Activated CD4-positive, alpha-beta T cell treated with anti-CD3 and anti-CD28 coated beads for 4 hours (primary cell): ENCODE data around the gene ZNF79.

Experiments used
- DNase-seq, 2 donors: peaks; one replicate each; pipeline ENCODE4 v3.0.0-alpha.2; 2020

Gene ZNF79

GRCh38 chr9:127423934-127424675 is at the start of gene ZNF79:
Gene ZNF79 (plus strand): TSS chr9:127424382. CDS start chr9:127424788, 406 bp downstream.
- DNase-seq, result peak; percentile 83 to 86

GRCh38 chr9:127380479-127380878 is 43.7 kb upstream of the ZNF79 start:
- no peak for DNase-seq

- DNase-seq, result no peak
Observed at GRCh38 chr9:127382541-127382940, 41.6 kb upstream of the ZNF79 start.

- DNase-seq, result no peak
Observed at GRCh38 chr9:127384016-127384730, 40.0 kb upstream of the ZNF79 start.

DNA sequence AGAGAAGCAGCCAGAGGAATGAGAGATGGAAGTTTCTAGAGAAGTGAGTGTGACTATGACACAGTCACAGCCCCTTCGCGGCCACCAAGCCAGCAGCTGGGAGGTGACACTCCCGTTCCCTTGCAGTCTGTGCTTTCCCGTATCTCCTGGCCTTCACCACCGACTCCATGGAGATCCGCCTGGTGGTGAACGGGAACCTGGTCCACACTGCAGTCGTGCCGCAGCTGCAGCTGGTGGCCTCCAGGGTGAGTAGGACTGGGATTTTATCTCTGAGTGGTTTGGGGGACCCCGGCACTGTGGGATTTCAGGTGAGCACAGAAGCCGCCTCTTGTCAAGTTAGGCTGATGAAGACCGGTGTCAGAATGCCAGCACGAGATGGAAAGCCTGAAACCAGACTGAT is 39.3 kb upstream of the ZNF79 start:
- no peak for DNase-seq

GRCh38 chr9:127386249-127386648 is 37.9 kb upstream of the ZNF79 start:
- DNase-seq, result no peak

DNA sequence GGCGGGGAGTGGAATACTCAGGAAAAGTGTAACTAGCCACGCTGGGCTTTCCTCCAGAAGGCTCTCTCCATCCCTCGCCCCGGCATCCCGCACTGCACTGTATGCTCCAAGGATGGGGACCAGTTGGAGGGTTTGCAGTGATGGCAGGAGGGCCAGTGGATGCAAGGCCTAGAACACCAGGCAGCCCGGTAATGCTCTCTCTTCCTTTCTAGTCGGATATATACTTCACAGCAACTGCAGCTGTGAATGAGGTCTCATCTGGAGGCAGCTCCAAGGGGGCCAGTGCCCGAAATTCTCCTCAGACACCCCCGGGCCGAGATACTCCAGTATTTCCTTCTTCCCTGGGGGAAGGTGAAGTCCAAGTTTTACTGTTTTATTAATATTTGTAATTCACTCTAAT is 37.2 kb upstream of the ZNF79 start:
- no peak for DNase-seq

GRCh38 chr9:127388037-127388855 is 35.9 kb upstream of the ZNF79 start:
- peak; percentile 79 to 82 for DNase-seq

GRCh38 chr9:127388856-127389238 is 35.3 kb upstream of the ZNF79 start:
- no peak for DNase-seq

GRCh38 chr9:127389381-127390247 is 34.6 kb upstream of the ZNF79 start:
- no peak for DNase-seq

- DNase-seq, result no peak
Observed at GRCh38 chr9:127390248-127390545, 34.0 kb upstream of the ZNF79 start.

DNA sequence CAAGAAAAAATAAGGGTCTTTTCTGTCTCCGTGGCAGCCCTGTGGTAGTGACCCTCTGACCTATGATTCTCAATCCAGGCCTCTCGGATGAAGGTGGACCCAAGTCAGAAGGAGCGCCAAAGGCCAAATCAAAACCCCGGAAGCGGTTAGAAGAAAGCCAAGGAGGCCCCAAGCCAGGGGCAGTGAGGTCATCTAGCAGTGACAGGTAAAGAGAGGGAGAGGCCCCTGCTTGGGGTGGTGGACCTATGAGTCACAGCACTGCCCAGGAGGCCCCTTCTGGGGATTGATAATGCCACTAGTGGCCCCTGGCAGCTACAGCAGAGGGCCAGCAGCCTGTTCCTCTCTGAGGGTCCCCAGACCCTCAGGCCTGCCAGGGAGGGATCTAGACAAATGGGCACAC is 33.6 kb upstream of the ZNF79 start:
- no peak for DNase-seq

DNA sequence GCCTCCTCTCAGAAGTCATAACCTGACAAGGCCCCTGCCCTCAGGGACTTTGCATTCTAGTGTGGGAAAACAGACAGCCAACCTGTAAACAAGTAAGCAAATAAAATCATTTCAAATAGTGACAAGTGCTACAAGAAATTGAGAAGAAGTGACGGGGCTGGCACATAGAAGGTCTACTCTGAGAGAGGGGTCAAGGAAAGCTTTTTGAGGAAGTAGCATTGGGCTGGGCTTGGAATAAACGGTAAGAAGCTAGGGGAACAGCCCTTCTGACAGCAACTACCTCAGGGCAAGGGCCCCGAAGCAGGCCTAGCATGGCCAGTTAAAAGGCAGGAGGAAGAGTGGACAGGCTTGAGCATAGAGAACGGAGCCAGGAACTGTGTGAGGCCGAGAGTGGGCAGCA is 32.0 kb upstream of the ZNF79 start:
- no peak for DNase-seq

DNA sequence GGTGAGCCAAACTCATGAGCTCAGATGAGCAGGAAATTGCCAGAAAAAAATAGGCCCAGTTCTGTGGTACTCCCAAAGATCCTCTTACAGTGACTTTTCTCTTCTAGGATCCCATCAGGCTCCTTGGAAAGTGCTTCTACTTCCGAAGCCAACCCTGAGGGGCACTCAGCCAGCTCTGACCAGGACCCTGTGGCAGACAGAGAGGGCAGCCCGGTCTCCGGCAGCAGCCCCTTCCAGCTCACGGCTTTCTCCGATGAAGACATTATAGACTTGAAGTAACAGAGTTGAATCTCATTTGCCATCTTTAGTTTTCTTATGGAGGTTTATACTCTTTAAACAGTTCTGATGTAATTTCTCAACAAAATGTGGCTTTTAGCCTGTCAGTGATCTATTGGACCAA is 31.2 kb upstream of the ZNF79 start:
- DNase-seq, result no peak

DNA sequence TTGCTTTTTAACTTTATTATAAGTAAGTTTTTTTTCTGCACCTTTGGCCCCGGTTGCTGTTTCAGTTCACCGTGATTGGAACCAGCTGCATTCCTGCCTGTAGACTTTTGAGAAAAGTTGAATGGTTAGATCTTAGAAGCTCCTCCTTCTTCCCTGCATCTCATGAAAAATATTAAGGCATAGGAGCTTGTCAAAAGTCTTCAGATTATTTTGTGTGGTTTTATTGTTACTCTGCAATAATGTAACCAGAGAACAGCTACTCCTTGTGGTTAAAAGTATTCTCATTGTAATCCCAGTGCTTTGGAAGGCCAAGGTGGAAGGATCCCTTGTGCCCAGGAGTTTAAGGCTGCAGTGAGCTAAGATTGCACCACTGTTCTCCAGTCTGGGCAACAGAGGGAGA is 30.5 kb upstream of the ZNF79 start:
- no peak for DNase-seq

- DNase-seq, result no peak
Observed at GRCh38 chr9:127395497-127396252, 28.5 kb upstream of the ZNF79 start.

- DNase-seq, result no peak
Observed at GRCh38 chr9:127396253-127396807, 27.9 kb upstream of the ZNF79 start.

DNA sequence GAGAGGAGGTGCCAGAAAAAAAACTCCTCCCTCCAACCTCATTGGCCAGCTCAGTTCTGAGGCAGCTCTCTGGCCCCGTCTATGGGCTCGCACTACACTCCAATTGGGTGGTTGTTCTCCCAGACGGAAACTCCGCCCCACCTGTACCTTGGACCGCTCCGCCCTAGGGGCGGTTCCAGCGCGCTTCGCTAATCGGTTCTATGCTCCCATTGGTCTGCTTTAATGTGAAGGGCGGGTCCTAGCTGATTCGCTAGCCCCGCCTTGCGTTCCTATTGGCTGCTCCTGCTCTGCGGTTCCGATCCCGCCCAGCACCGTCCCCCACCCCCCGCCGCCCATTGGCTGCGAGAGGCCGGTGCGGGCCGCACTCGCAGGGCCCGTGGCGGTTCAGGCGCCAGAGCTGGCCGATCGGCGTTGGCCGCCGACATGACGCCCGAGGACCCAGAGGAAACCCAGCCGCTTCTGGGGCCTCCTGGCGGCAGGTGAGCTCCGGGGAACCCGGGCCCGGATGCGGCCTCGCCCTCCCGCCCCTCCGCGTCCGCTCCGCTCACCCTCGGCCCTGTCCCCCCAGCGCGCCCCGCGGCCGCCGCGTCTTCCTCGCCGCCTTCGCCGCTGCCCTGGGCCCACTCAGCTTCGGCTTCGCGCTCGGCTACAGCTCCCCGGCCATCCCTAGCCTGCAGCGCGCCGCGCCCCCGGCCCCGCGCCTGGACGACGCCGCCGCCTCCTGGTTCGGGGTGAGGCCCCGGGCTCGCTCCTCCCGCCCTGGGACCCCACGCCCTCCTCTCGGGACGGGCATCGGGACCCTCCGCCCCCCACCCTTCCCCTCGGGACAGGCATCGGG is 27.2 kb upstream of the ZNF79 start, which contains the start of gene SLC2A8:
SLC2A8 (plus strand) TSS at position 362 of the 838 bp plus-strand sequence; CDS start at position 424, 62 bp downstream.
- DNase-seq, result peak; percentile 77 to 81

- DNase-seq, result peak; percentile 16 to 35
Observed at GRCh38 chr9:127397646-127398274, 26.4 kb upstream of the ZNF79 start.

- no peak for DNase-seq
Observed at GRCh38 chr9:127398275-127398647, 25.9 kb upstream of the ZNF79 start.
